Amniotic stem cell (primary cell): ENCODE results near the gene DAGLB.
"Not testable (repeated sequence)": the region's sequence is repeated elsewhere in the genome, so short reads cannot be mapped to it uniquely, and the experiment has no call there.

Source experiments
- DNase-seq: peaks from one replicate; lab custom pipeline; 2025; lab: John Stamatoyannopoulos, UW

The DAGLB gene

GRCh38 chr7:6460990-6461584 is 13.3 kb upstream of the DAGLB start:
- DNase-seq = no peak

- no peak for DNase-seq
Measured at GRCh38 chr7:6460303-6460702, 12.5 kb upstream of the DAGLB start.

GRCh38 chr7:6458676-6459075 is 10.9 kb upstream of the DAGLB start:
- not testable (repeated sequence) for DNase-seq

- peak; percentile 80 for DNase-seq
Measured at GRCh38 chr7:6453734-6454133, 6.0 kb upstream of the DAGLB start.

GRCh38 chr7:6451224-6451705 is 3.5 kb upstream of the DAGLB start:
- DNase-seq = no peak

GRCh38 chr7:6450591-6450990 is 2.8 kb upstream of the DAGLB start:
- DNase-seq = not testable (repeated sequence)

- DNase-seq = not testable (repeated sequence)
Measured at GRCh38 chr7:6449884-6450283, 2.1 kb upstream of the DAGLB start.

- no peak for DNase-seq
Measured at GRCh38 chr7:6448943-6449543, 1.3 kb upstream of the DAGLB start.

GRCh38 chr7:6446838-6447580 is 745 bp downstream of the DAGLB start:
- peak; percentile 60 for DNase-seq

GRCh38 chr7:6444516-6445269 is 3.1 kb downstream of the DAGLB start:
- no peak for DNase-seq

GRCh38 chr7:6443372-6443941 is 4.3 kb downstream of the DAGLB start:
- DNase-seq = peak; percentile 85

- DNase-seq = no peak
Measured at GRCh38 chr7:6442114-6442513, 5.6 kb downstream of the DAGLB start.

- no peak for DNase-seq
Measured at GRCh38 chr7:6440381-6440780, 7.4 kb downstream of the DAGLB start.

- no peak for DNase-seq
Measured at GRCh38 chr7:6438427-6438826, 9.3 kb downstream of the DAGLB start.

GRCh38 chr7:6437251-6437650 is 10.5 kb downstream of the DAGLB start:
- DNase-seq = no peak

- no peak for DNase-seq
Measured at GRCh38 chr7:6436385-6436685, 11.4 kb downstream of the DAGLB start.

- peak; percentile 57 for DNase-seq
Measured at GRCh38 chr7:6435486-6436384, 12.0 kb downstream of the DAGLB start.

- no peak for DNase-seq
Measured at GRCh38 chr7:6433784-6434615, 13.8 kb downstream of the DAGLB start.

GRCh38 chr7:6432781-6433180 is 15.0 kb downstream of the DAGLB start:
- no peak for DNase-seq

- no peak for DNase-seq
Measured at GRCh38 chr7:6430974-6431373, 16.8 kb downstream of the DAGLB start.
